Transverse colon (tissue), 4 donors: ENCODE data around the gene MBNL2. TPM values are rescaled to one million over a fixed set of nuclear protein-coding genes. Genes with fewer than 3 reads are reported as not detected.

Experiments used
- DNase-seq: peaks from one replicate; pipeline ENCODE4 v3.0.0-alpha.2; 2019
- H3K27ac ChIP-seq, 4 donors: fragments of 200-600 bp; sonication (generic); 2 replicates each; pipeline ENCODE4 v1.5.1; 2016 to 2018; ENCODE audit warnings: inconsistent platforms in 4 of 4
- H3K27me3 ChIP-seq: fragments of 200-600 bp; sonication (generic); 2 replicates; pipeline ENCODE4 v1.5.1; 2017; ENCODE audit warnings: inconsistent platforms
- H3K36me3 ChIP-seq, 4 donors: fragments of 200-600 bp; sonication (generic); 2 replicates each; pipeline ENCODE4 v1.5.1; 2017 to 2019; ENCODE audit warnings: inconsistent platforms in 4 of 4
- H3K4me1 ChIP-seq, 4 donors: fragments of 200-600 bp; sonication (generic); 2 replicates each; pipeline ENCODE4 v1.5.1; 2017 to 2020; ENCODE audit warnings: inconsistent platforms in 4 of 4
- H3K4me3 ChIP-seq, 4 donors: fragments of 200-600 bp; sonication (generic); 1 replicate in 1 of 4; 2 replicates in 3 of 4; pipeline versions ENCODE4 v1.5.1 to v1.6.1; 2017 to 2019; ENCODE audit warnings: inconsistent platforms in 4 of 4
- H3K9me3 ChIP-seq, 2 donors: fragments of 200-600 bp; sonication (generic); 2 replicates each; pipeline ENCODE4 v1.5.1; 2017 to 2019; ENCODE audit warnings: inconsistent platforms in 2 of 2
- EP300 ChIP-seq: sonication (generic); formaldehyde crosslinking; IDR thresholded peaks from one replicate; pipeline ENCODE4 v1.6.1; 2017; ENCODE audit warnings: antibody characterized with exemption, low read depth
- POLR2A ChIP-seq: fragments of 450-650 bp; IDR thresholded peaks from one replicate; pipeline ENCODE4 v1.6.1; 2016; ENCODE audit warnings: antibody characterized with exemption, mild to moderate bottlenecking, moderate library complexity
- POLR2AphosphoS5 ChIP-seq, 3 donors: sonication (generic); formaldehyde crosslinking; IDR thresholded peaks; one replicate each; pipeline ENCODE4 v1.6.1; 2016; ENCODE audit warnings: antibody characterized with exemption in 3 of 3
- WGBS, 2 donors: methylation state at CpG; one replicate each; pipeline ENCODE4 v1.1.5; 2018; ENCODE audit warnings: low coverage in 1 of 2; 5-methylcytosine and 5-hydroxymethylcytosine counted together
- in situ Hi-C, 4 donors: fragments of 200-750 bp; cut with MboI; loops; one replicate each; pipeline versions ENCODE4 v1.15.0 to v1.15.1; 2017; ENCODE audit warnings: low sequenced_read_pairs in 3 of 4, low pct_ligation_motif_present in 1 of 4, low pct_unique_long_range_greater_than_20kb in 1 of 4
- intact Hi-C: fragments of 100-400 bp; cut with DNase I; formaldehyde crosslinking; loops from one replicate; pipeline ENCODE4 v1.15.1; 2023; ENCODE audit warnings: low total_unique reads
- total RNA-seq, 4 donors: library from RNA; depleted of rRNA; stranded (reverse); fragments of >200 nt; gene quantifications; one replicate each; pipeline ENCODE4 v1.1.0, GENCODE V29; 2016
- TF ChIP-seq, protein P1 (sequence below), 5 experiments: fragments of 200-600 bp in 3 of 5; fragments of 450-650 bp in 2 of 5; sonication (generic) in 3 of 5; IDR thresholded peaks; 1 replicate in 2 of 5; 2 replicates in 3 of 5; pipeline ENCODE4 v1.5.1; 2016 to 2017; ENCODE audit warnings: antibody characterized with exemption in 5 of 5, inconsistent platforms in 3 of 5, mild to moderate bottlenecking in 2 of 5, moderate library complexity in 1 of 5

MBNL2 gene
- total RNA-seq, 4 donors from 2014 or later, result 26.9 to 53.7 (median 46.1) TPM

DNA sequence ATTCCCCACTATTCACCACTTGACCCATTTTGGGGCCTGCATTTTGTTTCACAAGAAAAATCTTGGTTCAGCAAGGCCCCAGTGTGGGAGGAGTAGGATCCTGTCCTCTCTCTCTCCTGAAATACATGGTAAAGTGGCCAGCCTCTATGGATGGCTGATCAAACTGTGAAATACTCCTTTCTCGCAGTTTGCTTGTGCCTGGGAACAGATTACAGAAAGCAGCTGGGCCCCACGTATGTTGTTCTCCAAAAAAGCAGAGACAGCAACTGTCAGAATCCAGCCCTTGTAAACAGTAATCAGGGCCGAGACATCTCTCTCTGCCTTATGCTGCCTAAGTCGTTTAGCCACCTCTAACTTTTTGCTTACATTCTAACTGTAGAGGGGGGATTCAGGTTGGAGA lies 150.8 kb downstream of the MBNL2 start:
- TF ChIP-seq POLR2AphosphoS5 (IDR thresholded peaks at IDR 0.05) (no peak), EP300 (no peak), POLR2A (no peak)
- TF ChIP-seq, protein P1, sequence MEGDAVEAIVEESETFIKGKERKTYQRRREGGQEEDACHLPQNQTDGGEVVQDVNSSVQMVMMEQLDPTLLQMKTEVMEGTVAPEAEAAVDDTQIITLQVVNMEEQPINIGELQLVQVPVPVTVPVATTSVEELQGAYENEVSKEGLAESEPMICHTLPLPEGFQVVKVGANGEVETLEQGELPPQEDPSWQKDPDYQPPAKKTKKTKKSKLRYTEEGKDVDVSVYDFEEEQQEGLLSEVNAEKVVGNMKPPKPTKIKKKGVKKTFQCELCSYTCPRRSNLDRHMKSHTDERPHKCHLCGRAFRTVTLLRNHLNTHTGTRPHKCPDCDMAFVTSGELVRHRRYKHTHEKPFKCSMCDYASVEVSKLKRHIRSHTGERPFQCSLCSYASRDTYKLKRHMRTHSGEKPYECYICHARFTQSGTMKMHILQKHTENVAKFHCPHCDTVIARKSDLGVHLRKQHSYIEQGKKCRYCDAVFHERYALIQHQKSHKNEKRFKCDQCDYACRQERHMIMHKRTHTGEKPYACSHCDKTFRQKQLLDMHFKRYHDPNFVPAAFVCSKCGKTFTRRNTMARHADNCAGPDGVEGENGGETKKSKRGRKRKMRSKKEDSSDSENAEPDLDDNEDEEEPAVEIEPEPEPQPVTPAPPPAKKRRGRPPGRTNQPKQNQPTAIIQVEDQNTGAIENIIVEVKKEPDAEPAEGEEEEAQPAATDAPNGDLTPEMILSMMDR (IDR thresholded peaks at IDR 0.05), result no peak
- no peak for DNase-seq
- in situ Hi-C loops, result no loop called here
- no peak overlapping the region for H3K4me3 ChIP-seq
- H3K27me3 ChIP-seq, result no peaks in the 10 kb centered on the region
- H3K27ac ChIP-seq, result no peak overlapping the region
- no peaks in the 10 kb centered on the region for H3K9me3 ChIP-seq
- intact Hi-C loops, result no loop called here
- peaks cover 0 to 13% (median 3%) of the 10 kb centered on the region in 4 donors for H3K4me1 ChIP-seq
- H3K36me3 ChIP-seq, result peaks cover 0 to 9% (median 3%) of the 10 kb centered on the region in 4 donors
- 77 to 89% methylated on average over 2 to 4 of the region's 4 CpGs for WGBS, 2 donors

DNA sequence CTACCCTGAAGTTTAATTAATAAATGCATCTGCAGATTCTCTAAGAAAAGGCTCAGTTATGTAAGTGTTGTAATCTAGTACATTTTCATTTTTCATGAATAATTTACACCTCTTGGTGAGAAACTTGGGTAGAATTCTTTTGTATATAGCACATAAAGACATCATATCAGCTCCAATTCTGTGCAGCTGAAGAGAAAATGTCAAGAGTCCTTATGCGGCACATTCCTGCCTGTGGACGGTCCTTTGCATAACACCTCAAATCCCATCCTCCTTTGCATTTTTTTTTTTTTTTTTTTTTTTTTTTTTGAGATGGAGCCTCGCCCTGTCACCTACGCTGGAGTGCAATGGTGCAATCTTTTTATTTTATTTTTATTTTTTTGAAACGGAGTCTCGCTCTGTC lies 151.7 kb downstream of the MBNL2 start:
- intact Hi-C loops, result no loop called here
- TF ChIP-seq POLR2AphosphoS5 (IDR thresholded peaks at IDR 0.05) (no peak), POLR2A (no peak), EP300 (no peak)
- TF ChIP-seq, protein P1 (IDR thresholded peaks at IDR 0.05), result no peak
- in situ Hi-C loops, result no loop called here

DNA sequence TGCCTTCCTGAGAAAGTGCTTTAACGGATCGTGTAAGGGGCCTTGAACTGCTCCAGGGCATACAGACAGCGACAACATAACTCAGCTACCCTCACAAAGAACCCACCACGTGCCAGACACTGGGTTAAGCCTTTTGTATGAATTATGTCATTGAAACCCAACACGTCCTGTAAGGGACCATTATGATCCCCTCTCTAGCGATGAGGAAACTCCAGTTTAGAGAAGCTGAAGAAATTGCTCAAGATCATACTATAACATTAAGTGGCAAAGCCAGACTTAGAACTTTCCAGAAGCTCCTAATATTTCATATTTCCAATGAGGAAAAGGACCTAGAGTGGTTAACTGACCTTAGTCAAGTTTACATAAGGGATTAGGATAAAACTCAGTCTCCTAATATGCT lies 154.8 kb downstream of the MBNL2 start:
- WGBS, 2 donors, result 92 to 100% methylated on average over 6 of the region's 6 CpGs
- no peak overlapping the region for H3K27ac ChIP-seq
- H3K4me1 ChIP-seq, result no peaks in the 10 kb centered on the region
- intact Hi-C loops, result no loop called here
- DNase-seq, result no peak
- in situ Hi-C loops, result no loop called here
- no peaks in the 10 kb centered on the region for H3K9me3 ChIP-seq
- TF ChIP-seq, protein P1 (IDR thresholded peaks at IDR 0.05), result no peak
- TF ChIP-seq POLR2AphosphoS5 (IDR thresholded peaks at IDR 0.05) (no peak), POLR2A (no peak), EP300 (no peak)
- no peak overlapping the region for H3K4me3 ChIP-seq
- H3K27me3 ChIP-seq, result no peaks in the 10 kb centered on the region
- peaks cover 0 to 18% (median 3%) of the 10 kb centered on the region in 4 donors for H3K36me3 ChIP-seq

More for the DNA sequence above, 151.7 kb downstream of the MBNL2 start:
- H3K27ac ChIP-seq, result no peak overlapping the region
- no peaks in the 10 kb centered on the region for H3K27me3 ChIP-seq
- H3K9me3 ChIP-seq, result no peaks in the 10 kb centered on the region
- WGBS, 2 donors, result 78 to 98% methylated on average over 6 of the region's 6 CpGs
- H3K36me3 ChIP-seq, result peaks cover 0 to 16% (median 3%) of the 10 kb centered on the region in 4 donors
- no peak overlapping the region for H3K4me3 ChIP-seq
- peaks cover 0 to 8% (median 2%) of the 10 kb centered on the region in 4 donors for H3K4me1 ChIP-seq
- no peak for DNase-seq

DNA sequence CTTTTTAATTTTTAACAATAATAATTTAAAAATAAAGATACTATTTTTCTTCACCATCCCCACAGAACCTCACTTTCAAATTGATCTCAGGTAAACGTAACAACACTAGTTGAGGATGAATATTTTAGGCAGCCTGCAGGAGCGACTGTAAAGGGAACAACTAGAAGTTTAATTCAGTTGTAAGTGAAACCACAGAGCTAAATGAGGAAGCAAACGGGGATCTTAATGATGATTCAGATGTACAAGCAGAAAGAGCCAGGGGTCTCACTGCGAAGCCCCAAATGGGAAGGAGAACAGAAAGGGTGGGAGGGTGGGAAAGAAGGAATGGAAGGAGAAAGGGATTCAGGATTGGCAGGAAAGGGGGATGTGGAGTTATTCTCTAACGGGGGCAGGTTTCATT lies 157.3 kb downstream of the MBNL2 start:
- no peak for TF ChIP-seq POLR2A
- TF ChIP-seq, protein P1 (IDR thresholded peaks at IDR 0.05), result no peak
- WGBS, 2 donors, result 80 to 83% methylated on average over 3 to 5 of the region's 5 CpGs
- Histone ChIP-seq H3K27me3 (no peaks in the 10 kb centered on the region), H3K27ac (no peak overlapping the region), H3K4me1 (peaks cover 0 to under 1% (median 0%) of the 10 kb centered on the region in 4 donors), H3K9me3 (no peaks in the 10 kb centered on the region), H3K4me3 (no peak overlapping the region), H3K36me3 (peaks cover 0 to 18% (median 3%) of the 10 kb centered on the region in 4 donors)
- intact Hi-C loops (no loop called here), in situ Hi-C loops (no loop called here)
- DNase-seq, result no peak
